Esophagus muscularis mucosa (tissue), 3 donors: ENCODE measurements around the gene PTPRD.

Experiments
- POLR2A ChIP-seq: fragments of 450-650 bp; IDR thresholded peaks from one replicate; pipeline ENCODE4 v1.6.1; 2017; ENCODE audit warnings: antibody characterized with exemption, moderate library complexity, mild to moderate bottlenecking, low read depth
- POLR2AphosphoS5 ChIP-seq, 2 donors: sonication (generic); formaldehyde crosslinking; IDR thresholded peaks; one replicate each; pipeline ENCODE4 v1.6.1; 2017; ENCODE audit warnings: antibody characterized with exemption in 2 of 2
- TF ChIP-seq, protein P1 (sequence below), 3 experiments: fragments of 200-600 bp in 2 of 3; fragments of 450-650 bp in 1 of 3; sonication (generic) in 2 of 3; IDR thresholded peaks; one replicate each; pipeline ENCODE4 v1.5.1; 2017 to 2019; ENCODE audit warnings: antibody characterized with exemption in 3 of 3, mild to moderate bottlenecking in 2 of 3, moderate library complexity in 1 of 3

DNA sequence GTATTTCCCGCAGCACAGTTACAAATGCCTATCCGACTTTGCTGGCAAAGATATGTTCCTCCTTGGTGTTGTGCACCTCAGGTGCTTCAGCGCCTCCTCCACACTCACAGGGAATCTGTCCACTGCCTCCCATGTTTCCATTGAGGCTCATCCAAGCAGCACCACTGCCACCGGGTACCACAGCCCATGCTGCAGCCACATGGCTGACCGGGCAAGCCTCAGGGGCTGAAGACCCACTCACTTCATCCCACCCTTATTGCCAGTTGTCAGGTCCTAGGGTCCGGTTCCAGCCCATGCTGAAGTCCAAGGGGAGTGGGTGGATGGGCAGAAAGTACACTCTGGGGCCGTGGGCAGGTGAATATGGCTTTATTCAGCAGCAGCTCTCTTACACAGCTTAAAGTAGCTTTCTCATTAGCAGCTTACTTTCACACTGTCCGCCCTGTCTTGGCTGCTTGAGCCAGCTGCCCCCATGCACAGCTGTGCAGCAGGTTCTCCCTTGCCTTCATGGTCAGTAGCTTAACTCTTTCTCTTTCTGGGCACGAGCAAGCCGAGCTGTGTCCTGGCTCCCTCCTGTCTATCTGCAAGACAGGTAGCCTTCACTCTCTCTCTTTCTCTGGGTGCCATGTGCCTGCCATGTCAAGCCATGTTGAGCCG lies 1052.3 kb downstream of the PTPRD start:
- TF ChIP-seq, protein P1, sequence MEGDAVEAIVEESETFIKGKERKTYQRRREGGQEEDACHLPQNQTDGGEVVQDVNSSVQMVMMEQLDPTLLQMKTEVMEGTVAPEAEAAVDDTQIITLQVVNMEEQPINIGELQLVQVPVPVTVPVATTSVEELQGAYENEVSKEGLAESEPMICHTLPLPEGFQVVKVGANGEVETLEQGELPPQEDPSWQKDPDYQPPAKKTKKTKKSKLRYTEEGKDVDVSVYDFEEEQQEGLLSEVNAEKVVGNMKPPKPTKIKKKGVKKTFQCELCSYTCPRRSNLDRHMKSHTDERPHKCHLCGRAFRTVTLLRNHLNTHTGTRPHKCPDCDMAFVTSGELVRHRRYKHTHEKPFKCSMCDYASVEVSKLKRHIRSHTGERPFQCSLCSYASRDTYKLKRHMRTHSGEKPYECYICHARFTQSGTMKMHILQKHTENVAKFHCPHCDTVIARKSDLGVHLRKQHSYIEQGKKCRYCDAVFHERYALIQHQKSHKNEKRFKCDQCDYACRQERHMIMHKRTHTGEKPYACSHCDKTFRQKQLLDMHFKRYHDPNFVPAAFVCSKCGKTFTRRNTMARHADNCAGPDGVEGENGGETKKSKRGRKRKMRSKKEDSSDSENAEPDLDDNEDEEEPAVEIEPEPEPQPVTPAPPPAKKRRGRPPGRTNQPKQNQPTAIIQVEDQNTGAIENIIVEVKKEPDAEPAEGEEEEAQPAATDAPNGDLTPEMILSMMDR (IDR thresholded peaks at IDR 0.05), result no peak
- no peak for TF ChIP-seq POLR2AphosphoS5 (IDR thresholded peaks at IDR 0.05)
- no peak for TF ChIP-seq POLR2A
